NCI-H748 treated with DMSO at 0.1 percent for 48 hours (cell line): ENCODE results near the gene HLA-B.

Experiments used
- DNase-seq: peaks from one replicate; lab custom pipeline; 2025; lab: John Stamatoyannopoulos, UW

HLA-B gene

DNA sequence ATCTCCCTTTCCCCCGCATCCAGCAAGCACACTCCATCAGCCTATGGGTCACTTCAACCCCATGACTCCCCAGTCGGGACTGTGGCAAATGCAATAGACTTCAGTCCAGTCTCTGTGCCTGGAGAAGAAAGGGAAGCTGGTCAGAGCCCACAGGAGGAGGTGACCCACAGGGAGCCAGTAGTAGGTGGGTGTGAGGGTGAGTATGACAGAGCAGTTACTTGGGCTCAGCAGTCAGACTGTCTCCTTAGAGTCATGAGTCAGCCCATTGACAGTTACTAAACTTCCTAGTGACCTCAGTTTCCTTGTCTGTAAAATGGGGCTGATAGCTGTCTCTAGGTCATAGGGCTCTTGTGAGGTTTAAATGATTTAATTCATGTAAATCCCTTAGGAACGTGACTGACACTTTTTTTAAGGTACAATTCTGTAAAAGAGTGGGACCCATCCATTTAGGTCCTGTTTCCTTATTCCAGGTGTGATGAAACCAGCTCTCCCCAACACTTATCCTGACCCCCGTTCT is 51.2 kb downstream of the HLA-B start:
- DNase-seq, result no peak

DNA sequence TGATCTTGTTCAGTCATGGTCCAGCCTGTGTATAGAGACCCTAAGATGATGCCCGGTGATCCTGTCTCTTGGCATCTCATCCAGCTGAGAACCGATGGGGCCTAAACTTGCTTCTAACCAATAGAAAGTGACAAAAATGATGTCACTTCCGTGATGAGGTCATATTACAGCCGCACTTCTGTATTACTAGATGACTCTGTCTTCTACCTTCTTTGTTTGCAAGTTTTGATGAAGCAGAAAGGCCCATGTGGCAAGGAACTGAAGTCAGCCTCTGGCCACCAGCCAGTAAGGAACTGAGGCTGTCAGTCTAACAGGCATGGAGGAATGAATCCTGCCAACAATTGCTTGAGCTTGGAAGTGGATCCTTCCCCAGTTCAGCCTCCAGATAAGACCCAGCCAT is 52.3 kb downstream of the HLA-B start:
- no peak for DNase-seq
